Activated T-cell treated with anti-CD3 and anti-CD28 coated beads, Interleukin-2, amount 50 U/mL, for 1 hour (primary cell): Measurements from ENCODE around the gene NR1H2.

Experiments
- DNase-seq: peaks from one replicate; pipeline ENCODE4 v3.0.0-alpha.2; 2020

NR1H2 gene

DNA sequence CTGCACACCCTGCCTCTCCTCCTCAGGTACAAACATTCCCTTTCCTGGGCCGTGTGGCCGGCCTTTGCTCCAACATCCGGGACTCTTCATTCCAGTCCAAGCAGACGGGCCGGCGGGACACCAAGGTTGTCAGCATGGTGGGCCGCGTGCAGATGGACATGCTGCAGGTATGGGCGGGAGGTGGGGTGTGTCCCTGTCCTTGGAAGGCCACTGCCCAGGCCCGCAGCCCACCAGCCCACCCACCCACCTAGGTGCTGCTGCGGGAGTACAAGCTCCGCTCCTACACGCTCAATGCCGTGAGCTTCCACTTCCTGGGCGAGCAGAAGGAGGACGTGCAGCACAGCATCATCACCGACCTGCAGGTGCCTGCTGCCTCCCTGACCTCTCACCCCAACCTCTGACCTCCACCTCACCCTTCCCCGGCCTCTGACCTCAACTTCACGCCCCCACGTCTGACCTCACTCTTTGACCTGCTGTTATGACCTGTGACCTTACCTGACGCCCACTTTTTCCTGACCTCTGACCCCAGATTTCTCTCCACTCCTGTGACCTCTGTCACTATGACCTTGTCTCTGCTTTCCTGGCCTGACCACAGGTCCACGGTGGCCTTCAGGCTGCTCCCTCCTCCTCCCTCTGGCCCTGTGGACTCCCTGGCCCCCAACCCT is 30.0 kb downstream of the NR1H2 start:
- no peak for DNase-seq

- no peak for DNase-seq
These were observed 30.6 kb downstream of the NR1H2 start for GRCh38 chr19:50406829-50407228.

DNA sequence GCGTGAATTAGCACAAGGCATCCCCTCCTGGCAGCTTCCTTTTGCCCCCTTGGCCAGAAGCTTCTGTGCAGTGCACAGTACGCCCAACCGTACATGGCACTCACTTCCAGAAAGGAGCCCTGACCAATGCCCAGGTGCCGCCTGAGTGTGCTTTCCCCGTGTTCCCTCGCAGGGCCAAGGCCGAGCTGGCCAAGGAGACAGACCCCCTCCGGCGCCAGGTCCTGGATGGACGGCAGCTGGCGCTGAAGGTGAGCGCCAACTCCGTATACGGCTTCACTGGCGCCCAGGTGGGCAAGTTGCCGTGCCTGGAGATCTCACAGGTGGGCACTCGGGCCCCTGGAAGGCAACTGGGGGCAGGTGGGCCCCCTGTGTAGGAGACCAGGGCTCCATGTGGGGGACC is 33.1 kb downstream of the NR1H2 start:
- DNase-seq: no peak

- no peak for DNase-seq
These were observed 33.9 kb downstream of the NR1H2 start for GRCh38 chr19:50410109-50410508.

DNA sequence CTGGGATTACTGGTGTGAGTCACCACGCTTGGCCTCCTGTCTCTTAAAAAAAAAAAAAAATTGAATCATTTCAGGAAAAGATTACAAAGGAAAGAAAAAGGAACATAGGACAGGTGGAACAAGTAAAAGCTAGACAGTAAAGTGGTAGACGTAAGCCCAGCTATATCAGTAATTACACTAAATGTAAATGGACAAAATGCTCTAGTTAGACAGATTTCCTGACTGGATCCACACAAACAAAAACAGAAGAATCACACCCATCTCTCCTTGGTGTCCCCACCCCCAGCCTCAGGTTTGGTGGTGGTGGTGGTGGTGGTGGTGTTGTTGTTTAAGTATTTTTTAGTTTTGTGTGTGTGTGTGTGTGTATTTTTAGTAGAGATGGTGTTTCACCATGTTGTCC is 36.2 kb downstream of the NR1H2 start:
- no peak for DNase-seq

GRCh38 chr19:50413096-50413495 is 36.8 kb downstream of the NR1H2 start:
- DNase-seq: no peak

DNA sequence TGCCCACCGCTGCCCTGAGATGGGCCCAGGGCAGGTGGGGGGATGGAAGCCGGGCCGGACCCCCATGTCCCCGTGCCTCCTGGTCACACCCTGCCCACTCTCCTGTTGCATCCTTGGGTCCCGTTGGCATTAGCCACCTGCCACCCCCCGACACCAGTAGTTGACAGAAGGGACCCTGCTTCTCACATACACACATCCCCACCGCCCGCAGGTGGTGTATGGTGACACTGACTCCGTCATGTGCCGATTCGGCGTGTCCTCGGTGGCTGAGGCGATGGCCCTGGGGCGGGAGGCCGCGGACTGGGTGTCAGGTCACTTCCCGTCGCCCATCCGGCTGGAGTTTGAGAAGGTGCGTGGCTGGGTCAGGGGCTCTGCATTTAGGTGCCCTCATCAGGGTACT is 37.3 kb downstream of the NR1H2 start:
- DNase-seq: no peak

DNA sequence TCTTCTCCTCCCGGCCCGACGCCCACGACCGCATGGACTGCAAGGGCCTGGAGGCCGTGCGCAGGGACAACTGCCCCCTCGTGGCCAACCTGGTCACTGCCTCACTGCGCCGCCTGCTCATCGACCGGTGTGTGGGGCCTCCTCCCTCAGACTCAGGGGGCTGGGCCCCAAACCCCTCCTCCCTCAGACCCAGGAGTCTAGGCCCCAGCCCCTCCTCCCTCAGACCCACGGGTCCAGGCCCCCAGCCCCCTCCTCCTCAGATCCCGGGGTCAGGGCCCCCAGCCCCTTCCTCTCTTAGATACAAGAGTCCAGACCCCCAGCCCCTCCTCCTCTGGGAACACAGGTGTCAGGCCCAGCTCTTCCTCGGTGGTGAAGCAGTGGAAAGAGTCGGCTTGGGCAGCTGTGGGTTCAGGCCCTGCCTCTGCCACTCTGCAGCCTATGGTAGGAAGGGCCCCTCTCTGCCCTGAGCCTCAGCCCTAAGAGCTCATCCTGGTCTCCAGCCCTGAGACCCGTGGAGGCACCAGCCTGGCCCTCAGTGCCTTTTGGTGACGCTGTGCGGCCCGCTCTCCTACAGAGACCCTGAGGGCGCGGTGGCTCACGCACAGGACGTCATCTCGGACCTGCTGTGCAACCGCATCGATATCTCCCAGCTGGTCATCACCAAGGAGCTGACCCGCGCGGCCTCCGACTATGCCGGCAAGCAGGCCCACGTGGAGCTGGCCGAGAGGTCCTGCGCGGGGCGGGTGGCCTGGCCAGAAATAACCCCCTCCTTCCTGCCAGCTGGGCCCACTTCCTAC is 38.8 kb downstream of the NR1H2 start:
- DNase-seq: peak; percentile 81

DNA sequence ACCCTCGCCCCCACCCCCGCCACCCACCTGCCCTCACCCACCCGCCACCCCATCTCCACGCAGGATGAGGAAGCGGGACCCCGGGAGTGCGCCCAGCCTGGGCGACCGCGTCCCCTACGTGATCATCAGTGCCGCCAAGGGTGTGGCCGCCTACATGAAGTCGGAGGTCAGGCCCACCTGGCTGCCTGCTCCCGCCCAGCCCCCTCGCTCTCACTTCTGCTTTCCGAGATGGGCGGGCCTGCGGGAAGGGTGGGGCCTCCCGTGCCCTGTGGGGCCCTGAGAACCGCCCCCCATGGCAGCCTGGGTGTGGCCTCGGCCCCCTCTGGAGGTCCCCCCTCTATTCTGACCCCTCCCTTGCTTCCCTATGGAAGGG is 39.4 kb downstream of the NR1H2 start:
- DNase-seq: no peak

DNA sequence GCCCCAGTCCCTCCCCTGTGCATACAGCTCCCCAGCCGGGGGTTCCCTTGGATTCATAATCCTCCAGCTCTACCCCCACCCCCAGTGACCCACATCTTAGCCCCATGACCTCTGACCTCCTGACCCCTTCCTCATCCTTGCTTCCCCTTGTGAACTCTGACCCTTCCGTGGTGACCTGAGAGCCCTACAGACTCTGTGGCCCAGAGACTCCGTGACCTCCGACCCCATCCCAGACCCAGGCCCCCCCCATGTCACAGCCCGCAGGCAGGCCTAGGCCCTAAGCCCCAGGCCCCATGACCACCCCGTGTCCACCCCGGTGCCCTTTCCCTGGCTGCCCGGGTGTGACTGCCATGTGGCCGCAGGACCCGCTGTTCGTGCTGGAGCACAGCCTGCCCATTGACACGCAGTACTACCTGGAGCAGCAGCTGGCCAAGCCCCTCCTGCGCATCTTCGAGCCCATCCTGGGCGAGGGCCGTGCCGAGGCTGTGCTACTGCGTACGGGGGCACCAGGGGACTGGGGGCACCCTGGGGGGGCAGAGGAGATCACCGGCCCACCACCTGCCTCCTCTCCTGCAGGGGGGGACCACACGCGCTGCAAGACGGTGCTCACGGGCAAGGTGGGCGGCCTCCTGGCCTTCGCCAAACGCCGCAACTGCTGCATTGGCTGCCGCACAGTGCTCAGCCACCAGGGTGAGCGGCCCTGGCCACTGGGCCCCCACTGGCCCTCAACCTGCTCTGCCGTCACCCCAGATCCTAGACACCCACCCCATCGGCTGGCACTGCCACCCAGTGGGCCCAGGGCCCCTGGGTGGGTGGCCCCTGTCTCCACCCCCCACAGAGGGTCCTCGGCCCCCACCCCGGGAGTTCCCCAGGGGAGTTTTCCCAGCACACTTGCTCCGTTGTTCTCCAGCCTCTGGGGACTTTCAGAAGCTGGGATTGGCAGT is 40.0 kb downstream of the NR1H2 start:
- DNase-seq: no peak

DNA sequence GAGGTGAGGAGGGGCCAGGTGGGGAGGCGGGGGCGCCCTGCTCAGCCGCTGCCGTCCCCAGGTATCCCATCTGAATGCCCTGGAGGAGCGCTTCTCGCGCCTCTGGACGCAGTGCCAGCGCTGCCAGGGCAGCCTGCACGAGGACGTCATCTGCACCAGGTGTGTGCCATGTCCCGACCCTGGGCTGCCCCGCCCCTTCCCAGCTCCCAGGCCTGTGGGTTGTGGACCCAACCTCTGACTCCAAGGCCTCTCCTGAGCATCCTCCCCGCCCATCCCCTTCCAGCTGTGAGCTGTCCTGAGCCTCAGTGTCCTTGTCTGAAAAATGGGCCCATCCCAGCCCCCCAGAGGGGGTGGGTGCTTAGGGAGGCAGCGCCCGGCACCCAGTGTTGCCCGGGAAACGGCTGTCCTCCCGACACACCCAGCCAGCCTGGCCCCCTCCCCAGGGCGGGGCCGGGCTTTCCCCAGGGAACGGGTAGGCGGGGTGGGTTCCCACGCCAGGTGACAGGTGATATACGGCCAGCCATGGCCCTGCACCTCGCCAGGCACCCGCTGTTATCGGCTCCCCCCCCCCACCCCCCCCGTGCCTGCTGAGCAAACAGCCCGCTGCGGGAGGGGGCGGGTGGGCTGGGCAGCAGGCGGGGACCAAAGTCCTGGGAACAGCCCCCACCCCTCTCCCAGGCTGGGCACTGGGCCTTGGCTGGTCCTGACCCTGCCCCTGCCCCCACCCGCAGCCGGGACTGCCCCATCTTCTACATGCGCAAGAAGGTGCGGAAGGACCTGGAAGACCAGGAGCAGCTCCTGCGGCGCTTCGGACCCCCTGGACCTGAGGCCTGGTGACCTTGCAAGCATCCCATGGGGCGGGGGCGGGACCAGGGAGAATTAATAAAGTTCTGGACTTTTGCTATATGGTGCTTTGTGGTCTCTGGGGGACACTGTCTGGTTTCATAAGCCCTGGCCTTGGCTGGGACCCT is 41.1 kb downstream of the NR1H2 start:
- DNase-seq: no peak

DNA sequence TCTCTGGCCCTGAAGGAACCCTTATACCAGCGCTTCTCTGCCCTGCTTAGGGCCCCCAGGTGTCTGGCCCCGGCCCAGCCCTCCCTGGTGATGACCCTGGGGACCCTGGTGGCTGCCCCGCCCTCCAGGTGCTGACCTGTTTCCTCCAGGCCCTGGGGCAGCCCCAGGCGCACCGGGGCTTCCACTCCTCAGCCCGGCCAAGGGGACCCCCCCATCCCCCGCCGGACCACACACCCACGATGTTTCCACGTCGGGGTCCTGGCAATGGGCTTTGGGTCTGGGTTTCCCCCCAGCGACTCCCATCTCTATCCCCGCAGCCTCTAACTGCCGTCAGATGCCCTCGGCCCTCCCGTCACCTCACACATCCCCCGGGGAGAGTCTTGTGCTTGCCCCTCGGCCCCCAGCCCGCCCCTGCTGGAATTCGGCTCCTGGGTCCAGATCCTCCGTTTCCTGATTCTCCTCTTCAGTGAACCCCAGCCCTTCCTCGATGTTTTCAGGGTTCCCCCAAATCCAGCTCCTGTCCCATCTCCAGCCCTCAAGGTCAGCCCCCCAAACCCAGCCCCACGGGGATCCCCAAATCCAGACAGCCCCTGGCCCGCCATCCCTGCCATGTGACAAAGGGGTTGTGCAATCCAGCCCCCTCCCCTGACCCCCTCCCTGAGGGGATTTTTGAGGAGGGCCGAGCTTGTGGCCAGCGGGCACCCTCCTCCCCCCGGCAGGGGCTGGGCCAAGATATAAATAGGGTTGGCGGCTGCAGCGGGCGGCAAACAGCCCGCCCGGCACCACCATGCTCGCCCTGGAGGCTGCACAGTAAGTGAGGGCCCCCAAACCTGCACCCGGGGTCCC is 42.1 kb downstream of the NR1H2 start, which contains the start of gene SPIB:
Gene SPIB (plus strand): TSS at position 763 of the 846 bp plus-strand sequence. CDS start 25 bp downstream, at position 788.
- no peak for DNase-seq

- no peak for DNase-seq
These were observed 42.8 kb downstream of the NR1H2 start for GRCh38 chr19:50419022-50419579.

DNA sequence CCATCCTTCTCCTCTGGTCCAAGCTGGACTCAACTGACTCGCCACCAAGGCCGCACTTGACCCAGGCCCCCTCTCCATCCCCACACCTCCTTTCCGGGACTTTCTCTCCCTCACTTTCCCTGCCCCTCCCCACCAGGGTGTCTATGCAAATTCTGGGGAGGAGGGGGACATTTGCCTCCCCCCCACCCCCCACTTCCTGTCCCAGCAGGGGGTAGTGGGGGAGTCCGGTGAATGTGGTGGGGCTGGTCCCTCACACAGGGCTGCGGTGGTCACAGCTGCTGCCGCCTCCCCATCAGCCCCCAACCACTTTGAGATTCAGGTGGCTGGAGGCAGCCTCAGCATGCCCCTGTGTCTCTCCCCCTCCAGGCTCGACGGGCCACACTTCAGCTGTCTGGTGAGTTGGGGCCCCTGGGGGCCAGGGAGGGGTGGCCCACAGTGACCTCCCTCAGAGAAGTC is 43.4 kb downstream of the NR1H2 start:
- DNase-seq: no peak

- no peak for DNase-seq
These were observed 43.9 kb downstream of the NR1H2 start for GRCh38 chr19:50420127-50420526.

GRCh38 chr19:50420808-50421207 is 44.6 kb downstream of the NR1H2 start:
- no peak for DNase-seq

DNA sequence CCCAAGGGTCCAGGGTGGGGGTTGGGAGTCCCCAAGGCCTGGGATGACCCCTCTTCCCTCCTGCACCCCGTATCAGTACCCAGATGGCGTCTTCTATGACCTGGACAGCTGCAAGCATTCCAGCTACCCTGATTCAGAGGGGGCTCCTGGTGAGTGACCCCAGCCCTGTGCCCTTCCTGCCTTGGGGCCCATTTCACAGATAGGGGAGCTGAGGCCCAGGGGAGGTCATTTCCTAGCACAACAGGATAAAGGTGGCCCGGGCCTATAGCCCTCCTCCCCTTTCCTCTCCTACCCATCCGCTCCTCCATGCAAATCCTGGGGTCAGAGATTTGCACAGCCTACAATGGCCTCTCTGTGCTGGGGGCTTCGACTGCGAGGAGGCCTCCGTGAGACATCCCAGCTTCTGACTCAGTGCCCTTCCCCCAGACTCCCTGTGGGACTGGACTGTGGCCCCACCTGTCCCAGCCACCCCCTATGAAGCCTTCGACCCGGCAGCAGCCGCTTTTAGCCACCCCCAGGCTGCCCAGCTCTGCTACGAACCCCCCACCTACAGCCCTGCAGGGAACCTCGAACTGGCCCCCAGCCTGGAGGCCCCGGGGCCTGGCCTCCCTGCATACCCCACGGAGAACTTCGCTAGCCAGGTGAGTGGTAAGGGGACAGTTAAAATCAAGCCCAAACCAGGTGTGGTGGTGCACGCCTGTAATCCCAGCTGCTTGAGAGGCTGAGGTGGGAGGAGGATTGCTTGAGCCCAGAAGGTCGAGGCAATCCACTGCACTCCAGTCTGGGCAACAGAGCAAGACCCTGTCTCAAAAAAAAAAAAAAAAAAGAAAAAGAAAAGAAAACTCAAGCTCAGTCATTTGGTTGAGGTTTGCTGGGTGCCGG is 46.4 kb downstream of the NR1H2 start:
- no peak for DNase-seq

GRCh38 chr19:50423279-50424113 is 47.2 kb downstream of the NR1H2 start:
- no peak for DNase-seq

GRCh38 chr19:50425581-50425980 is 49.3 kb downstream of the NR1H2 start:
- DNase-seq: no peak
